Medulla oblongata (tissue), 1 donor: ENCODE measurements around the gene PAX7.
"Not testable (repeated sequence)": the region's sequence is repeated elsewhere in the genome, so short reads cannot be mapped to it uniquely, and the experiment has no call there.

Experiments used
- DNase-seq: peaks from one replicate; pipeline ENCODE4 v3.0.0-alpha.2; 2015; ENCODE audit errors: extremely low spot score

Gene PAX7

DNA sequence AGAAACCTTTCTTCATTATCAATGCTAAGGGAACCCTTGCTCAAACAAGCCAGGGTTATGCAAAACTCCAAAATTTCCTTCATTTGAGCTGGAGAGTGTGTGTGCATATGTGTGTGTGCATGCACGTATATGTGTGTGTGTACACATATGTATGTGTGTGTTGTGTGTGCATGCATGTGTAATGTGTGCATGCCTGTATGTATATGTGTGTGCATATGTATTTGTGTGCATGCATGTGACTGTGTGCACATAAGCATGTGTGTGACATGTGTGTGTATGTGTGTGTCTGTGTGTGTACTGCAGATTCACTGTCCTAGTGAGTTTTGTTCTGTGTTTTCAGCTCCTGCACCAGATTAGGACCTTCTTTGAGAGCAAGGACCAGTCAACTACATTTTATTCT is 28.2 kb downstream of the PAX7 start:
- no peak for DNase-seq

GRCh38 chr1:18661404-18662285 is 31.0 kb downstream of the PAX7 start:
- no peak for DNase-seq

DNA sequence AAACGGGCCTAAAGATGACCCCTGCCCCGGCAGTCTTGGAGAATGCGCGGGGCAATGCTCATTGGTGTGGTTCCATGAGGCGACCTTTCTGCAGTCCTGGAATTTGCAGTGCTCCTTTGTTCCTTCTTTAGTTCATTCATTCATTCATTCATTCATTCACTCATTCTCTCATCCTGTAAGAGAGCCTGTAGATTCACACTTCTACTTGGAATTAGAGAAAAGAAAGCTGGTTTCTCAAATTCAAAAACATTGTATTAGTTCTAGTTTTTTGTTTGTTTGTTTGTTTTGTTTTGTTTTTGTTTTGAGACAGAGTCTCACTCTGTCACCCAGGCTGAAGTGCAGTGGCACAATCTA is 31.6 kb downstream of the PAX7 start:
- no peak for DNase-seq

DNA sequence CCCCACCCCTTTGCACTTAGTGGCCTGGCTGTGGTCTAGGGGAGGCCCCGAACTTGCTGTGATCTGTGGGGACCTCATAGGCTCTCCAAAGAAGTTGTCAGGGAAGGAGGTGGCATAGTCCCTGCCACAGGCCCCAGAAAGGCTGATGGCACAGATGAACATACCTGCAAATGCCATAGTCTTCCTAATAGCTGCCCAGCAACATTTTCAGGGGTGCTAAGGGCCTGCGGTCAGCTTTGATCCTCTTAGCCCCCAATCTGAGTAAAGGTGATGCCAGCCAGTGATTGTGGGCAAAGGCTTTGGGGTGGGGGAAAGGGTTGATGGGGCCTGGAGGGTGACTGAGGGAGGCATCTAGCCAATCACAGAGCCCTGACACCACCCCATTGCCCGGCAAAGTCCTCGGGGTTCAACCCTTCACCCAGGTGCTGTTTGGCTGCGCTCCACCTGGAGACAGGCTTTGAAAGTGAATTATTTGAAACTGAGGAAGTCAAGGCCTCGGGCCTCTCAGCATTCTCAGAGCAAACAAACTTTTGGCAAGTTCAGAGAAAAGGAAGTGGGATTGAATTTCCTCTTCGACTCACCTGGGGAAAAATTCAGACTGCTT is 35.8 kb downstream of the PAX7 start:
- DNase-seq, result no peak

GRCh38 chr1:18667333-18667732 is 36.7 kb downstream of the PAX7 start:
- no peak for DNase-seq

GRCh38 chr1:18668046-18668445 is 37.4 kb downstream of the PAX7 start:
- DNase-seq, result no peak

DNA sequence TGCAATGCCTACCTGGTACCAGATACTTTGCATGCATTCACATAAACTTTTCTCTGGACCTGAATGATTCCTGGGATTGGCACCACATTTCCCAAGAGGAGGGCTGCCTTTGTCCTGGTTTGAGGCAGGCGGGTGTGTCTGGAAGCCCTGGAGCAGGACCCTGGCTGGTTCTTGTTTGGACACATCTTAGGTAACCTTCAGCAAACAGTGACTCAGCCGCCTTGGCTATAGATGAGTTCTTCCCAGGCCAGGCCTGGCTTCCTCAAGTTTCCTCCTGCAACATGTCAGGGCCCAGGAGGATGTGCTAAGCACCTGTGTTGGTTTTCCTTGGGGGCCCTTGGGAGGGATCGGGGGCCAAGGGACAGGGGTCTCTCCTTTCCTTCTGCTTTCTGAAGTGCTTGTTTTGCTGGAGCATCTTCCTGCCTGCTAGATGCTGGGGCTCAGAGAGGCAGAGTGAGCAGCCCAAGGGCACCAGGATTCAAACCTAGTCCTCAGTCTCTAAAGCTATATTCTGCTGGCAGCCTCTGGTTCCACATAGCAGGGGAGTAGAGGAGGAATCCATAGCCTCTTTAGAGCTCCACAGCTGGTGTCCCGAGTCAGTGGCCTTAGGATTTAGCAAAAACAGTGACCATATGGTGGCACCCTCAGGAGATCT is 38.2 kb downstream of the PAX7 start:
- no peak for DNase-seq

- no peak for DNase-seq
Measured at GRCh38 chr1:18670121-18670867, 39.6 kb downstream of the PAX7 start.

- DNase-seq, result no peak
Measured at GRCh38 chr1:18670868-18671225, 40.2 kb downstream of the PAX7 start.

DNA sequence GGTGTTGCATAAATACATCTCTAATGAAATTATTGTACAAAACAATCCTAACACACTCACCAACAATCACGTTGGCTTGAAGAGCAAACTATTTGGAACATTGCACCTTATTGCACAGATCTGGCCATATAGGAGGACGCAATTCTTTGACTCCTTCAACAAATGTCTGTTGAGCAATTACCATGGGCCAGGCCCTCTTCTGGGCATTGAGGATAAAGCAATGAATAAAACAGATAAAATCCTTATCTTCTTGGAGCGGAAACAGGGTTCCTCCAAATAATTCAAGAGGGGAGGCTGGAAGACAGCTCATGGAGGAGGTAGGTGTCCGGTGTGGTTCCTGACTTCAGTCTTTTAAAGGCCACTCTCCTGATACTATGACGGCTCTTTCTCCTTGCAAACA is 43.3 kb downstream of the PAX7 start:
- no peak for DNase-seq

- DNase-seq, result no peak
Measured at GRCh38 chr1:18676332-18676781, 45.7 kb downstream of the PAX7 start.

- no peak for DNase-seq
Measured at GRCh38 chr1:18681423-18681835, 50.8 kb downstream of the PAX7 start.

DNA sequence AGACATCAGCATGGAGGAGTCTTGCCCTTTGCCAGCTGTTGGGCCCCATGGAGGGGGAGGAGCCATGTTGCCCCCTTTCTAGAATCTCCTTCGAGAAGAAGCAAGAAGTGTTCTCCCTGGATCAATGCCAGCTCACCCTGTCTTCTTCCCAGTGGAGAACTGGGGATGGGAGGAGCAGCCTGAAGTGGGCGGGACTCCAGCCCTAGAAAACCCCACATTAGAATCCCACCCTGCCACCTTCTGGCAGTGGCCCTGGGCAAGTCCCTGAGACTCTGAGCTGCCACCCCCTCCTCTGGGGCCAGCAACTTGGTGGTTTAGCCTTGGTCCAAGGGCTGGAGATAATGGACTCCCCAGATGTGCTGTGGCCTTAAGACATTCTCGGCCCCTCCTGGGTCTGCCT is 51.7 kb downstream of the PAX7 start:
- no peak for DNase-seq

- no peak for DNase-seq
Measured at GRCh38 chr1:18684303-18684702, 53.7 kb downstream of the PAX7 start.

DNA sequence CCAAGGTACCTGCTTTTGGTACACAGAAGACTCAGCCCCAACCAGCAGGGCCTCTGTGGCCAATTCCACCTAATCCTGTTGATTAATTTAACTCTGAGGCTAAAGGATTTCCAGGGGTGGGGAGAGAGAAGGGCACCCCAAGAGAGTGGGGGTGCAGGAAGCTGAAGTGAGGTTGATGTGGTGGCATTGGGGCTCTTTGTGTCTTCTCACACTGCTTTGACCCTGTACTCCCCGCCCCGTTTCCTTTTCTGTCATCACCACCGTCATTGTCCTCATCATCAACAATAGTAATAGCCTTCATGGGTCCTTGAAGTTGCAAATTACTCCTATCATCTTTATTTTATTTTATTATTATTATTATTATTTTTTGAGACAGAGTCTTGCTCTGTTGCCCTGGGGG is 55.9 kb downstream of the PAX7 start:
- no peak for DNase-seq

DNA sequence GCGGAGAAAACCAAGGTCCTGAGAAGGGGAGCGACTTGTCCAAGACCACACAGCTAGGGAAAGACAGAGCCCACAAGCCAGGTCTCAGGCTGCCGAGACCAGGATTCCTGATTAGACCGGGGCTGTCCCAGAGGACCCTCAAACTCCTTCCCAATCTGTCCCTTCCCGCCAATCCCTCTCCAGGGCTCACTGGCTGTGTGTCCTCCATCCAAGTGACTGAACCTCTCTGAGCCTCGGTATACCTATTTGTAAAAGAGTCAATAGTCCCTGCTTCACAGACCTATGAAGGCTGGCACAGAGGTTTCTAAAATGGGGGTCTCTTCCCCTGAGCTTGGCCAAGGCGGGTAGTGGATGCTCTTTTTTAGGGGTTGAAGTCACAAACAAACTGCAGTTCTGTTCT is 56.6 kb downstream of the PAX7 start:
- no peak for DNase-seq

GRCh38 chr1:18691648-18692047 is 61.0 kb downstream of the PAX7 start:
- DNase-seq, result no peak

GRCh38 chr1:18693256-18694098 is 62.8 kb downstream of the PAX7 start:
- no peak for DNase-seq

DNA sequence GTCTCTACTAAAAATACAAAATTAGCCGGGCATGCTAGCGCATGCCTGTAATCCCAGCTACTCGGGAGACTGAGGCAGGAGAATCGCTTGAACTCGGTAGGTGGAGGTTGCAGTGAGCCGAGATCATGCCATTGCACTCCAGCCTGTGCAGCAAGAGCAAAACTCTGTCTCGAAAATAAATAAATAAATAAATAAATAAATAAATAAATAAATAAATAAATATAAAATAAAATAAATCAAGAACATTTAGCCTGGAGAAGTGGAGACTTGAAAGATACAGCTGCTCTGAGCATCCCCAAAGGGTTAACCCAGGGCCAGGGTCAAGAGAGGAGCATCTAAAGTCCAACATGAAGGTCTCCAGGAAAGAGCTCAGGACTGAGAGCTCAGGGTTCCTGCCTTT is 63.6 kb downstream of the PAX7 start:
- DNase-seq, result not testable (repeated sequence)

- no peak for DNase-seq
Measured at GRCh38 chr1:18697541-18697940, 66.9 kb downstream of the PAX7 start.

DNA sequence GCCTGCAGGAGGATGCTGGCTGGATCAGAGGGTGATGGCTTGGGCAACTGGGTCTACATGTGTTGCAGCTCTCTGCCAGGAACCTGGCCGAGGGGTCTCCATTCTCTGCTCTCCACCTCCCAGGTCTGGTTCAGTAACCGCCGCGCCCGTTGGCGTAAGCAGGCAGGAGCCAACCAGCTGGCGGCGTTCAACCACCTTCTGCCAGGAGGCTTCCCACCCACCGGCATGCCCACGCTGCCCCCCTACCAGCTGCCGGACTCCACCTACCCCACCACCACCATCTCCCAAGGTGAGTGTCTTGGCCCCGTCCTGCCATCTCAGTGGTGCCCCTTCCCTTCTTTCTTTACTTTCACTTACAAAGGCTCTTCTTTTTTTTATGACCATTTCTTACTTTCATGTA is 69.9 kb downstream of the PAX7 start:
- DNase-seq, result no peak
